Measurements from ENCODE around the gene RAD51AP1.
"Not testable (repeated sequence)": the region's sequence is repeated elsewhere in the genome, so short reads cannot be mapped to it uniquely, and the experiment has no call there.

DNA sequence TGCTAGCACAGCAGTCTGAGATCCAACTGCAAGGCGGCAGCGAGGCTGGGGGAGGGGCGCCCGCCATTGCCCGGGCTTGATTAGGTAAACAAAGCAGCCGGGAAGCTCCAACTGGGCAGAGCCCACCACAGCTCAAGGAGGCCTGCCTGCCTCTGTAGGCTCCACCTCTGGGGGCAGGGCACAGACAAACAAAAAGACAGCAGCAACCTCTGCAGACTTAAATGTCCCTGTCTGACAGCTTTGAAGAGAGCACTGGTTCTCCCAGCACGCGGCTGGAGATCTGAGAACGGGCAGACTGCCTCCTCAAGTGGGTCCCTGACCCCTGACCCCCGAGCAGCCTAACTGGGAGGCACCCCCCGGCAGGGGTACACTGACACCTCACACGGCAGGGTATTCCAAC is 29.4 kb upstream of the RAD51AP1 start:
- TF ChIP-seq POLR2A (IDR thresholded peaks at IDR 0.05): not testable (repeated sequence)
- TF ChIP-seq, protein P1, sequence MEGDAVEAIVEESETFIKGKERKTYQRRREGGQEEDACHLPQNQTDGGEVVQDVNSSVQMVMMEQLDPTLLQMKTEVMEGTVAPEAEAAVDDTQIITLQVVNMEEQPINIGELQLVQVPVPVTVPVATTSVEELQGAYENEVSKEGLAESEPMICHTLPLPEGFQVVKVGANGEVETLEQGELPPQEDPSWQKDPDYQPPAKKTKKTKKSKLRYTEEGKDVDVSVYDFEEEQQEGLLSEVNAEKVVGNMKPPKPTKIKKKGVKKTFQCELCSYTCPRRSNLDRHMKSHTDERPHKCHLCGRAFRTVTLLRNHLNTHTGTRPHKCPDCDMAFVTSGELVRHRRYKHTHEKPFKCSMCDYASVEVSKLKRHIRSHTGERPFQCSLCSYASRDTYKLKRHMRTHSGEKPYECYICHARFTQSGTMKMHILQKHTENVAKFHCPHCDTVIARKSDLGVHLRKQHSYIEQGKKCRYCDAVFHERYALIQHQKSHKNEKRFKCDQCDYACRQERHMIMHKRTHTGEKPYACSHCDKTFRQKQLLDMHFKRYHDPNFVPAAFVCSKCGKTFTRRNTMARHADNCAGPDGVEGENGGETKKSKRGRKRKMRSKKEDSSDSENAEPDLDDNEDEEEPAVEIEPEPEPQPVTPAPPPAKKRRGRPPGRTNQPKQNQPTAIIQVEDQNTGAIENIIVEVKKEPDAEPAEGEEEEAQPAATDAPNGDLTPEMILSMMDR (IDR thresholded peaks at IDR 0.05): not testable (repeated sequence)

Measured in body of pancreas (tissue), 4 donors.